Lower lobe of right lung (tissue), 2 donors: Measurements from ENCODE around the gene FAM43B. TPM values are rescaled to one million over a fixed set of nuclear protein-coding genes. Genes with fewer than 3 reads are reported as not detected.

Experiments
- ATAC-seq, 2 donors: fragments of 200-7000 bp; cut with Tn5 transposase; one replicate each; pipeline ENCODE4 v1.9.1; 2020 to 2022; ENCODE audit warnings: mild to moderate bottlenecking in 2 of 2, moderate library complexity in 2 of 2
- DNase-seq: peaks from one replicate; pipeline ENCODE4 v3.0.0-alpha.2; 2020
- H3K27ac ChIP-seq: fragments of 200-600 bp; one replicate; pipeline ENCODE4 v1.8.0; 2022
- H3K27me3 ChIP-seq: fragments of 200-600 bp; one replicate; pipeline ENCODE4 v1.8.0; 2022; ENCODE audit warnings: low read depth
- H3K36me3 ChIP-seq: fragments of 200-600 bp; one replicate; pipeline ENCODE4 v1.8.0; 2022; ENCODE audit warnings: mild to moderate bottlenecking
- H3K4me1 ChIP-seq: fragments of 200-600 bp; one replicate; pipeline ENCODE4 v1.8.0; 2022
- H3K4me3 ChIP-seq: fragments of 200-600 bp; one replicate; pipeline ENCODE4 v1.8.0; 2022; ENCODE audit warnings: mild to moderate bottlenecking
- H3K9me3 ChIP-seq: fragments of 200-600 bp; one replicate; pipeline ENCODE4 v1.8.0; 2022
- intact Hi-C: fragments of 100-400 bp; cut with DNase I; formaldehyde crosslinking; loops from one replicate; pipeline ENCODE4 v1.11.0; 2022
- long read RNA-seq: library from polyadenylated mRNA; unstranded; transcript quantifications from one replicate; pipeline ENCODE4 v2.0.0, GENCODE V29; 2021
- total RNA-seq: library from RNA; stranded (reverse); fragmentation: NEBNext Ultra II Directional; extraction: Animal tissue kit (Norgen Biotek cat#: 25700); gene quantifications from one replicate; pipeline ENCODE4 v1.2.1, GENCODE V29; 2021
- TF ChIP-seq, protein P1 (sequence below): fragments of 200-600 bp; IDR thresholded peaks from one replicate; pipeline ENCODE4 v1.8.0; 2022; ENCODE audit warnings: antibody characterized with exemption, mild to moderate bottlenecking
- donor health status: DM: no; HTN: yes; CAD: no; lungs with severe emphysema.

The FAM43B gene, protein sequence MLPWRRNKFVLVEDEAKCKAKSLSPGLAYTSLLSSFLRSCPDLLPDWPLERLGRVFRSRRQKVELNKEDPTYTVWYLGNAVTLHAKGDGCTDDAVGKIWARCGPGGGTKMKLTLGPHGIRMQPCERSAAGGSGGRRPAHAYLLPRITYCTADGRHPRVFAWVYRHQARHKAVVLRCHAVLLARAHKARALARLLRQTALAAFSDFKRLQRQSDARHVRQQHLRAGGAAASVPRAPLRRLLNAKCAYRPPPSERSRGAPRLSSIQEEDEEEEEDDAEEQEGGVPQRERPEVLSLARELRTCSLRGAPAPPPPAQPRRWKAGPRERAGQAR
- 0.38 TPM for total RNA-seq
- long read RNA-seq, partial matches to known transcripts = 0 of 2 reads
- long read RNA-seq, other reads (novel, unspliced or antisense) = 0 of 2 reads

- Histone ChIP-seq H3K9me3 (no peaks in the 10 kb centered on the region), H3K4me1 (peaks cover 8% of the 10 kb centered on the region), H3K4me3 (peak within 1 kb of the TSS; percentile 39), H3K27ac (no peak within 1 kb of the TSS), H3K36me3 (no peaks in the 10 kb centered on the region), H3K27me3 (peaks cover 62% of the 10 kb centered on the region)
- no peak for DNase-seq
- ATAC-seq = peak; percentile 47 to 69
- intact Hi-C loops = no loop called here
- TF ChIP-seq, protein P1, sequence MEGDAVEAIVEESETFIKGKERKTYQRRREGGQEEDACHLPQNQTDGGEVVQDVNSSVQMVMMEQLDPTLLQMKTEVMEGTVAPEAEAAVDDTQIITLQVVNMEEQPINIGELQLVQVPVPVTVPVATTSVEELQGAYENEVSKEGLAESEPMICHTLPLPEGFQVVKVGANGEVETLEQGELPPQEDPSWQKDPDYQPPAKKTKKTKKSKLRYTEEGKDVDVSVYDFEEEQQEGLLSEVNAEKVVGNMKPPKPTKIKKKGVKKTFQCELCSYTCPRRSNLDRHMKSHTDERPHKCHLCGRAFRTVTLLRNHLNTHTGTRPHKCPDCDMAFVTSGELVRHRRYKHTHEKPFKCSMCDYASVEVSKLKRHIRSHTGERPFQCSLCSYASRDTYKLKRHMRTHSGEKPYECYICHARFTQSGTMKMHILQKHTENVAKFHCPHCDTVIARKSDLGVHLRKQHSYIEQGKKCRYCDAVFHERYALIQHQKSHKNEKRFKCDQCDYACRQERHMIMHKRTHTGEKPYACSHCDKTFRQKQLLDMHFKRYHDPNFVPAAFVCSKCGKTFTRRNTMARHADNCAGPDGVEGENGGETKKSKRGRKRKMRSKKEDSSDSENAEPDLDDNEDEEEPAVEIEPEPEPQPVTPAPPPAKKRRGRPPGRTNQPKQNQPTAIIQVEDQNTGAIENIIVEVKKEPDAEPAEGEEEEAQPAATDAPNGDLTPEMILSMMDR = no peak
Measured at GRCh38 chr1:20551945-20552727, at the start of gene FAM43B. TSS of gene FAM43B (plus strand) at chr1:20552573. CDS start at chr1:20552974, 401 bp downstream.

DNA sequence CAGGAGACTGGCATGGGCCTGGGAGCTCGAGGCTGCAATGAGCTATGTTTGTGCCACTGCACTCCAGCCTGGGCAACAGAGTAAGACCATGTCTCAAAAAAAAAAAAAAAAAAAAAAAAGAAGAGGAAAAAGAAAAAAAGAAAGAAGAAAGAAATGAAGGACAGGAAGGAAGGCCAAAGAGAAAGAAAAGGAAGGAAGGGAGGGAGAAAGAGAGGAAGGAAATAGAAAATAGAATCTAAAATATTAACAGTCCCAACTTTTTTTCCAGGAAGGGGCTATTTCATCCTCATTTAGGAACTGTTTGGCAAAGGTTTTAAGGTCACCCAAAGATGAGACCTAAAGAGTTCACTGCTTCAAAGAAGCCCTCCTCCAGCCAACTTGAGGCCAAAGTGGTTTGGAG lies 46.9 kb upstream of the FAM43B start:
- DNase-seq (no peak), ATAC-seq (no peak)
- H3K9me3 ChIP-seq = no peaks in the 10 kb centered on the region
- TF ChIP-seq, protein P1 = no peak
- H3K27ac ChIP-seq = no peak overlapping the region
- H3K27me3 ChIP-seq = peaks cover 4% of the 10 kb centered on the region
- intact Hi-C loops = no loop called here
- H3K4me3 ChIP-seq = no peak overlapping the region
- peaks cover 33% of the 10 kb centered on the region for H3K4me1 ChIP-seq
- H3K36me3 ChIP-seq = peaks cover 35% of the 10 kb centered on the region

- H3K27ac ChIP-seq = peak overlapping the region; percentile 92
- TF ChIP-seq, protein P1 = no peak
- H3K36me3 ChIP-seq = peaks cover 18% of the 10 kb centered on the region
- ATAC-seq (peak in 1 of 2 donors; percentile 2), DNase-seq (no peak)
- intact Hi-C loops = no loop called here
- no peaks in the 10 kb centered on the region for H3K9me3 ChIP-seq
- H3K27me3 ChIP-seq = peaks cover 17% of the 10 kb centered on the region
- H3K4me1 ChIP-seq = peaks cover 33% of the 10 kb centered on the region
- peak overlapping the region; percentile 99 for H3K4me3 ChIP-seq
Measured at GRCh38 chr1:20507248-20507563, 45.2 kb upstream of the FAM43B start.

DNA sequence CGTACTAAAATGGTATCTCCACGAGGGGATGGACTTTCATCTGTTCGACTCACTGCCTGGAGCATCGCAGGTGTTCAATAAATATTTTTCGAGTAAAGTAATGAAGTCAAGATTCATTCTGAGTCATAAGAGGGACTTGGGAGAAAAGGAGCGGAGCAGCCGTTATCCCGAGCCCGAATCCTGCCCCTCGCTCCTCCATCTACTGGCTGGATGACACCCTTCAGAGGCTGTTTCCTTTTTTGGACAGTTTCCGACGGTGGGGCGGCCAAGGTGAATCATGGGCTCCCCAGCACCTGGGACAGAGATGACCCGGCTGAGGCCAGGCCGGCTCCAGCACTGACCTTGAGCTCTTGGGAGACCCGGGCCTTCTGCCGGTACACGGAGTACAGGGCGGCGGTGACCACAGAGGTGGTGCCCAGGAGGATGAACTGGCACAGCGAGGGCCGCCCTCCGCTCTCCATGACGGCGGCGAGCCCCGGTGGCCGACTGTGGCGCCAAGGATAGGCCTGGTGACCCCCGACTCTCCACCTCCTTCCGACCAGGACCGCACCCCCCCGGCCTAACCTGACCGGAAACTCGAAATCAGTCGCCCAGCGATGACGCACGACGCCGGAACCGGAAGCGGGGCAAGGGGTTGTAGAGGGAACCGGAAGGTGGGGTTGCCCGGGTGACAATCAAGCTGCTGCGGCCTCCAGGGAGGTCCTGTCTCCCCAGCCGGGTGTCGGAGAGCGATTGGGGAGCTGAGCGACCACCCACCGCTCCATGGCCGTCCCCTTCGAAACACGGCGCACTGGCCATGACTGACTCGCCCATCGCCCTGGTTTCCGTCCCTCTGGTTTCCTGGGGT lies 44.6 kb upstream of the FAM43B start, which contains the start of gene MUL1:
Gene MUL1, minus strand, starts transcription at position 588 of the 847 bp plus-strand sequence. Its CDS starts 127 bp downstream, at position 461.
- peaks cover 13% of the 10 kb centered on the region for H3K36me3 ChIP-seq
- peaks cover 17% of the 10 kb centered on the region for H3K27me3 ChIP-seq
- ATAC-seq (peak; percentile 98 to 99), DNase-seq (peak; percentile 96)
- peaks cover 33% of the 10 kb centered on the region for H3K4me1 ChIP-seq
- no peaks in the 10 kb centered on the region for H3K9me3 ChIP-seq
- intact Hi-C loops = no loop called here
- peak within 1 kb of the TSS; percentile 92 for H3K27ac ChIP-seq
- TF ChIP-seq, protein P1 = no peak
- H3K4me3 ChIP-seq = peak within 1 kb of the TSS; percentile 99

GRCh38 chr1:20508411-20508771 lies 44.0 kb upstream of the FAM43B start:
- TF ChIP-seq, protein P1 = no peak
- Histone ChIP-seq H3K27me3 (peaks cover 17% of the 10 kb centered on the region), H3K4me3 (peak overlapping the region; percentile 99), H3K9me3 (no peaks in the 10 kb centered on the region), H3K36me3 (peaks cover 9% of the 10 kb centered on the region), H3K27ac (peak overlapping the region; percentile 92), H3K4me1 (peaks cover 33% of the 10 kb centered on the region)
- intact Hi-C loops = no loop called here
- no peak for ATAC-seq
- no peak for DNase-seq
